HepG2 (cell line): ENCODE results near the gene GDNF. TPM values are rescaled to one million over a fixed set of nuclear protein-coding genes. Genes with fewer than 3 reads are reported as not detected.
A peak's percentile ranks its signal among the peaks of the same experiment; 100 is the strongest.

Source experiments
- ATAC-seq: fragments of 200-7000 bp; cut with Tn5 transposase; 3 replicates; pipeline ENCODE4 v1.9.1; 2020; ENCODE audit warnings: mild to moderate bottlenecking, moderate library complexity
- BruUV-seq: library from RNA; stranded (reverse); fragments of 400-500 nt; replicated peaks from 2 replicates; lab custom pipeline; 2021; lab: Mats Ljungman, UMichigan
- CTCF ChIA-PET: fragments of 300-600 bp; formaldehyde crosslinking; extraction: SDS; loops from one replicate; lab custom pipeline; 2021; ENCODE audit warnings: low total read pairs, inconsistent platforms, low intra/inter-chr PET ratio; lab: Yijun Ruan, JAX
- POLR2A ChIA-PET: fragments of 350-600 bp; sonication (Branson Sonifier 250); formaldehyde crosslinking; loops from one replicate; lab custom pipeline; 2020; ENCODE audit warnings: antibody characterized with exemption, inconsistent platforms; lab: Yijun Ruan, JAX
- DNase-seq: peaks from one replicate; pipeline ENCODE4 v3.0.0-alpha.2; 2015; ENCODE audit warnings: low spot score
- FAIRE-seq: peaks from 3 replicates; lab custom pipeline; 2011; peaks lifted over from hg19 to GRCh38; lab: Jason Lieb, UNC
- H2AFZ ChIP-seq: one replicate; pipeline ENCODE4 v1.6.1; 2011; ENCODE audit warnings: low read length, inconsistent platforms
- H3K27ac ChIP-seq: fragments of 300-600 bp; 3 replicates; pipeline ENCODE4 v1.8.0; 2011; ENCODE audit warnings: mixed run types, mild to moderate bottlenecking, mixed read lengths, low read length, inconsistent platforms; ENCODE audit not compliant: insufficient read depth; ENCODE audit errors: extremely low read length
- H3K27me3 ChIP-seq, 2 experiments: fragments of 200-600 bp in 1 of 2; 2 replicates in 1 of 2; 3 replicates in 1 of 2; pipeline versions ENCODE4 v1.6.0 to v1.8.0; 2011; ENCODE audit warnings: low read length in 2 of 2, mild to moderate bottlenecking in 2 of 2, moderate library complexity in 2 of 2, inconsistent platforms in 1 of 2; ENCODE audit not compliant: insufficient read depth in 2 of 2, control insufficient read depth in 1 of 2
- H3K36me3 ChIP-seq, 2 experiments: fragments of 200-600 bp in 1 of 2; replicated peaks in 1 of 2; 2 replicates in 1 of 2; 3 replicates in 1 of 2; pipeline versions ENCODE4 v1.5.1 to v1.8.0; 2011; ENCODE audit warnings: low read length in 2 of 2, inconsistent platforms in 1 of 2; ENCODE audit not compliant: insufficient read depth in 2 of 2, control insufficient read depth in 1 of 2
- H3K4me1 ChIP-seq: 2 replicates; pipeline ENCODE4 v1.5.1; 2012; ENCODE audit warnings: low read length, inconsistent platforms; ENCODE audit not compliant: insufficient read depth
- H3K4me2 ChIP-seq: 2 replicates; pipeline ENCODE4 v1.6.0; 2011; ENCODE audit warnings: low read depth, low read length, inconsistent platforms
- H3K4me3 ChIP-seq, 3 experiments: fragments of 200-600 bp in 1 of 3; sonication (generic), shearing (Covaris generic) in 1 of 3; replicated peaks in 1 of 3; 2 replicates each; pipeline ENCODE4 v1.5.1; 2011 to 2016; ENCODE audit warnings: low read length in 3 of 3, inconsistent platforms in 2 of 3, low read depth in 2 of 3, mild to moderate bottlenecking in 2 of 3, control low read depth in 1 of 3, mixed read lengths in 1 of 3; ENCODE audit not compliant: insufficient read depth in 1 of 3
- H3K79me2 ChIP-seq: one replicate; pipeline ENCODE4 v1.6.1; 2011; ENCODE audit warnings: low read length, inconsistent platforms; ENCODE audit not compliant: insufficient read depth
- H3K9ac ChIP-seq: 2 replicates; pipeline ENCODE4 v1.6.0; 2011; ENCODE audit warnings: mild to moderate bottlenecking, low read depth, low read length, inconsistent platforms; ENCODE audit not compliant: insufficient read depth
- H3K9me3 ChIP-seq: 2 replicates; pipeline ENCODE4 v1.5.1; 2012; ENCODE audit warnings: mild to moderate bottlenecking, low read length
- H4K20me1 ChIP-seq: 2 replicates; pipeline ENCODE4 v1.6.0; 2011; ENCODE audit warnings: inconsistent platforms, mild to moderate bottlenecking, low read length, moderate library complexity; ENCODE audit not compliant: insufficient read depth
- CEBPB ChIP-seq: IDR thresholded peaks from 2 replicates; pipeline ENCODE4 v1.6.1; 2011; ENCODE audit warnings: low read depth, low read length, improper control_type of control experiment, borderline replicate concordance
- ELK4 ChIP-seq: sonication (generic); formaldehyde crosslinking; IDR thresholded peaks from 2 replicates; pipeline ENCODE4 v1.9.0; 2021; ENCODE audit warnings: missing genetic modification reagents, borderline replicate concordance
- MAZ ChIP-seq, 2 experiments: sonication (generic) in 1 of 2; formaldehyde crosslinking in 1 of 2; IDR thresholded peaks; 2 replicates each; pipeline versions ENCODE4 v1.5.0 to v1.6.1; 2012 to 2020; ENCODE audit warnings: low read depth in 2 of 2, mild to moderate bottlenecking in 2 of 2, borderline replicate concordance in 1 of 2, improper control_type of control experiment in 1 of 2, low read length in 1 of 2, missing genetic modification reagents in 1 of 2, moderate library complexity in 1 of 2
- NBN ChIP-seq: fragments of 450-650 bp; conservative IDR thresholded peaks from 2 replicates; pipeline ENCODE4 v1.6.1; 2017
- ZNF20 ChIP-seq: sonication (generic); formaldehyde crosslinking; IDR thresholded peaks from 2 replicates; pipeline ENCODE4 v1.4.0; 2020; ENCODE audit warnings: mild to moderate bottlenecking, moderate library complexity, missing genetic modification reagents
- WGBS: methylation state at CpG from one replicate; pipeline ENCODE4 v1.1.6; 2017; ENCODE audit warnings: low lambda C conversion rate; 5-methylcytosine and 5-hydroxymethylcytosine counted together
- in situ Hi-C: cut with HindIII; loops from 2 replicates; pipeline ENCODE4 v1.10.0; 2017; ENCODE audit warnings: low pct_unique_long_range_greater_than_20kb; ENCODE audit not compliant: extremely low pct_ligation_motif_present
- intact Hi-C: fragments of 100-400 bp; cut with micrococcal nuclease; formaldehyde crosslinking; loops from one replicate; pipeline ENCODE4 v1.10.0; 2022; ENCODE audit not compliant: unreplicated experiment
- polyA plus RNA-seq, 8 experiments: library from polyadenylated mRNA; depleted of rRNA in 3 of 8; stranded (reverse) in 7 of 8; unstranded in 1 of 8; fragments of >200 nt; fragmentation: Illumina TruSeq in 4 of 8; extraction: Trizol in 4 of 8; gene quantifications; 2 replicates each; pipeline versions ENCODE4 v1.2.1 to v1.2.3, GENCODE V29; 2011 to 2016; ENCODE audit warnings: low read depth in 4 of 8, missing spikeins in 1 of 8, mixed read lengths in 1 of 8; ENCODE audit not compliant: insufficient read depth in 1 of 8
- total RNA-seq, 5 experiments: library from RNA; depleted of rRNA; stranded (reverse); fragments of >200 nt; fragmentation: Illumina TruSeq; extraction: Trizol; gene quantifications; 2 replicates each; pipeline ENCODE4 v1.2.3, GENCODE V29; 2016; ENCODE audit warnings: low read depth in 1 of 5
- TF ChIP-seq, protein P1 (sequence below): sonication (generic); formaldehyde crosslinking; IDR thresholded peaks from 2 replicates; pipeline ENCODE4 v1.4.0; 2020; ENCODE audit warnings: mild to moderate bottlenecking, low read depth, missing genetic modification reagents

The GDNF gene
- total and polyA plus RNA-seq, 2 of the 13 experiments (the other 11 are each of a cell fraction or from before 2014, with no cell fraction given) = 0.24 to 0.46 TPM

- no peak for TF ChIP-seq MAZ (IDR thresholded peaks at IDR 0.05; ENCODE audit: borderline replicate concordance, low read depth, low read length)
- no peak for TF ChIP-seq MAZ (CRISPR knock-in tag; IDR thresholded peaks at IDR 0.05; ENCODE audit: low read depth)
- no peak for TF ChIP-seq ELK4 (CRISPR knock-in tag)
- TF ChIP-seq NBN = no peak
- TF ChIP-seq, protein P1, sequence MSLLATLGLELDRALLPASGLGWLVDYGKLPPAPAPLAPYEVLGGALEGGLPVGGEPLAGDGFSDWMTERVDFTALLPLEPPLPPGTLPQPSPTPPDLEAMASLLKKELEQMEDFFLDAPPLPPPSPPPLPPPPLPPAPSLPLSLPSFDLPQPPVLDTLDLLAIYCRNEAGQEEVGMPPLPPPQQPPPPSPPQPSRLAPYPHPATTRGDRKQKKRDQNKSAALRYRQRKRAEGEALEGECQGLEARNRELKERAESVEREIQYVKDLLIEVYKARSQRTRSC (CRISPR knock-in tag) = no peak
Measured at GRCh38 chr5:37771731-37772130, 68.1 kb downstream of the GDNF start (continued).

- ATAC-seq = peak; percentile 58
- WGBS = 21% methylated on average over 2 of the region's 3 CpGs
- Histone ChIP-seq H3K4me3 (no peak overlapping the region), H3K9ac (no peak overlapping the region), H3K36me3 (no peaks in the 10 kb centered on the region), H3K4me1 (peaks cover 21% of the 10 kb centered on the region; the same call in 1 of the 2 replicates), H3K27ac (no peak overlapping the region), H3K79me2 (no peaks in the 10 kb centered on the region), H3K4me2 (no peak overlapping the region), H3K9me3 (peaks cover 21% of the 10 kb centered on the region), H3K27me3 (no peaks in the 10 kb centered on the region), H4K20me1 (no peaks in the 10 kb centered on the region), H2AFZ (no peak overlapping the region)
- no TSS peak for BruUV-seq
- intact Hi-C loops = loop anchor here (5.0 kb wide), 1 partner anchor 421 kb away; no protein-coding TSS in a partner anchor
- in situ Hi-C loops = no loop called here
- POLR2A ChIA-PET = no interaction called here
- TF ChIP-seq ZNF20 (no peak), CEBPB (peak; percentile 40; the same call in 1 of the 2 replicates)
- CTCF ChIA-PET = no interaction called here
- DNase-seq = no peak
- FAIRE-seq = no peak
Measured at GRCh38 chr5:37771203-37771611, 68.6 kb downstream of the GDNF start.
